Thyroid gland (tissue), 4 donors: ENCODE measurements around the gene SEC11C. TPM values are rescaled to one million over a fixed set of nuclear protein-coding genes. Genes with fewer than 3 reads are reported as not detected.

ENCODE experiments used
- DNase-seq, 2 donors: peaks; one replicate each; pipeline ENCODE4 v3.0.0-alpha.2; 2019
- H3K27ac ChIP-seq, 3 donors: fragments of 200-600 bp; sonication (generic); 1 replicate in 2 of 3; 2 replicates in 1 of 3; pipeline ENCODE4 v1.5.1; 2016 to 2019; ENCODE audit warnings: mild to moderate bottlenecking in 1 of 3, moderate library complexity in 1 of 3
- H3K27me3 ChIP-seq: fragments of 200-600 bp; sonication (generic); one replicate; pipeline ENCODE4 v1.5.1; 2019
- H3K36me3 ChIP-seq, 2 donors: fragments of 200-600 bp; sonication (generic); one replicate each; pipeline ENCODE4 v1.5.1; 2016 to 2019
- H3K4me1 ChIP-seq, 2 donors: fragments of 200-600 bp; sonication (generic); one replicate each; pipeline ENCODE4 v1.5.1; 2017 to 2019
- H3K4me3 ChIP-seq, 3 donors: fragments of 200-600 bp; sonication (generic); replicated peaks in 1 of 3; 1 replicate in 2 of 3; 2 replicates in 1 of 3; pipeline ENCODE4 v1.5.1; 2016; ENCODE audit warnings: mild to moderate bottlenecking in 1 of 3
- H3K9me3 ChIP-seq: fragments of 200-600 bp; sonication (generic); one replicate; pipeline ENCODE4 v1.5.1; 2017
- POLR2A ChIP-seq, 2 donors: fragments of 450-650 bp; IDR thresholded peaks; one replicate each; pipeline ENCODE4 v1.6.1; 2017; ENCODE audit warnings: antibody characterized with exemption in 2 of 2, mild to moderate bottlenecking in 2 of 2, moderate library complexity in 1 of 2
- WGBS, 2 donors: methylation state at CpG; one replicate each; pipeline ENCODE4 v1.1.5; 2017; 5-methylcytosine and 5-hydroxymethylcytosine counted together
- intact Hi-C: fragments of 100-400 bp; cut with DNase I; formaldehyde crosslinking; loops from one replicate; pipeline ENCODE4 v1.15.1; 2023
- total RNA-seq, 4 donors: library from RNA; depleted of rRNA; stranded (reverse); fragments of >200 nt; gene quantifications; one replicate each; pipeline ENCODE4 v1.2.3, GENCODE V29; 2016
- TF ChIP-seq, protein P1 (sequence below), 6 experiments: fragments of 200-600 bp in 3 of 6; fragments of 450-650 bp in 3 of 6; sonication (generic) in 3 of 6; IDR thresholded peaks; one replicate each; pipeline ENCODE4 v1.5.1; 2016 to 2019; ENCODE audit warnings: antibody characterized with exemption in 6 of 6, mild to moderate bottlenecking in 2 of 6, inconsistent platforms in 1 of 6, moderate library complexity in 1 of 6

SEC11C gene
- total RNA-seq, 4 donors from 2014 or later = 62.2 to 198 (median 118) TPM

DNA sequence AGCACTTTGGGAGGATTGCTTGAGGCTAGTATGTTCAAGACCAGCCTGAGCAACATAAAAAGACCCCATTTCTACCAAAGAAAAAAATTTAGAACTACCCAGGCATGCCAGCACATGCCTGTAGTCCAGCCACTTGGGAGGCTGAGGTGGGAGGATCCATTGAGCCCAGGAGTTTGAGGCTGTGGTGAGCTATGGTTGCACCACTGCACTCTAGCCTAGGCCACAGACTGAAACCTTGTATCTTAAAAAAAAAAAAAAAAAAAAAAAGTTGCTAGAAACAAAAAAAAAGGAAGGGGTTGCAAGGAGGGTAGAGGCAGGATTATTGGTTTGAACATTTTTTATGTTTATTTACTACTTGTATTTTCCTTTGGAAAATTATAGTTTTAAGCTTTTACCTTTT lies 4.8 kb downstream of the SEC11C start:
- intact Hi-C loops = no loop called here
- no peak overlapping the region for H3K27ac ChIP-seq

DNA sequence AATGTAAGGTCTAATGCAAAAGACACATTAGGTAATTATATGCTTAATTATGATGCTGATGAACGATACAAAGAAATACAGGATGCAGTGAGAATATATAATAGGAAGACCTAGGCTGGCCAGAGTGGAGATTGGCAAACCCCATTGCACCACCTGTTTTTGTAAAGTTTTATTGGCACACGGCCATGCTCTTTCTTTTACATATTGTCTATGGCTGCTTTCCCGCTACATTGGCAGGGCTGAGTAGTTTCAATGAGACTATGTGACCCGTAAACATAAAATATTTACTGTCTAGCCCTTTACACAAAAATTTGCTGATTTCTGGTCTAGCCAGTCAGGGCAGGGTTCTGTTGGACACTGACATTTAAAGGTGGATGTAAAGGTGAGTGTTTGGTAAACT lies 5.4 kb downstream of the SEC11C start:
- H3K27ac ChIP-seq = no peak overlapping the region
- no peaks in the 10 kb centered on the region for H3K27me3 ChIP-seq
- H3K36me3 ChIP-seq = no peaks in the 10 kb centered on the region
- no peak for TF ChIP-seq POLR2A (IDR thresholded peaks at IDR 0.05)
- TF ChIP-seq, protein P1, sequence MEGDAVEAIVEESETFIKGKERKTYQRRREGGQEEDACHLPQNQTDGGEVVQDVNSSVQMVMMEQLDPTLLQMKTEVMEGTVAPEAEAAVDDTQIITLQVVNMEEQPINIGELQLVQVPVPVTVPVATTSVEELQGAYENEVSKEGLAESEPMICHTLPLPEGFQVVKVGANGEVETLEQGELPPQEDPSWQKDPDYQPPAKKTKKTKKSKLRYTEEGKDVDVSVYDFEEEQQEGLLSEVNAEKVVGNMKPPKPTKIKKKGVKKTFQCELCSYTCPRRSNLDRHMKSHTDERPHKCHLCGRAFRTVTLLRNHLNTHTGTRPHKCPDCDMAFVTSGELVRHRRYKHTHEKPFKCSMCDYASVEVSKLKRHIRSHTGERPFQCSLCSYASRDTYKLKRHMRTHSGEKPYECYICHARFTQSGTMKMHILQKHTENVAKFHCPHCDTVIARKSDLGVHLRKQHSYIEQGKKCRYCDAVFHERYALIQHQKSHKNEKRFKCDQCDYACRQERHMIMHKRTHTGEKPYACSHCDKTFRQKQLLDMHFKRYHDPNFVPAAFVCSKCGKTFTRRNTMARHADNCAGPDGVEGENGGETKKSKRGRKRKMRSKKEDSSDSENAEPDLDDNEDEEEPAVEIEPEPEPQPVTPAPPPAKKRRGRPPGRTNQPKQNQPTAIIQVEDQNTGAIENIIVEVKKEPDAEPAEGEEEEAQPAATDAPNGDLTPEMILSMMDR (IDR thresholded peaks at IDR 0.05) = no peak
- H3K9me3 ChIP-seq = no peaks in the 10 kb centered on the region
- 79 to 82% methylated on average over 4 of the region's 4 CpGs for WGBS, 2 donors
- no peak overlapping the region for H3K4me3 ChIP-seq
- H3K4me1 ChIP-seq = peaks cover 22 to 29% of the 10 kb centered on the region in 2 donors
- intact Hi-C loops = no loop called here
- DNase-seq = no peak

More for the DNA sequence above, 4.8 kb downstream of the SEC11C start:
- Histone ChIP-seq H3K4me3 (no peak overlapping the region), H3K4me1 (peaks cover 22 to 29% of the 10 kb centered on the region in 2 donors), H3K36me3 (no peaks in the 10 kb centered on the region), H3K9me3 (no peaks in the 10 kb centered on the region), H3K27me3 (no peaks in the 10 kb centered on the region)
- no peak for TF ChIP-seq POLR2A (IDR thresholded peaks at IDR 0.05)
- TF ChIP-seq, protein P1 (IDR thresholded peaks at IDR 0.05) = no peak
- no peak for DNase-seq

DNA sequence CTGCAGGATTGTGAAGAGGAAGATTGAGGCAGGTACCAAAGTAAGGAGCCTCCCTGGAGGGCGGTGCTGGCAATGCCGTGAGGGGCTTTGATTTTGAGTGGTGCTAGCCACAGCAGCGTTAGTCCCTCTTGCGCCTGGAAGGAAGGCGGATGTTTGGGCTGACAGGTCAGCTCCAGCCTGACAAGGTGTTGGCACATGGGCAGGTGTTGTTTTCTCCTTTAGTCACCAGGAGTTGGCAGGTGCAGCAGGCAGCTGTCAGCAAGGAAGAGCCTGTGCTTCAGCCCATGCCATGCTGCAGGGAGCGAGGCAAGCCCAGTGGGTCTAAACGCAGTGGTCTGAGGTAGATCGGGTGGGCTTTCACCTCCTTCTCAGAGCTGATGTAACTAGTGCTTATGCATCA lies 8.5 kb downstream of the SEC11C start:
- peaks cover 5 to 11% of the 10 kb centered on the region in 2 donors for H3K36me3 ChIP-seq
- intact Hi-C loops = no loop called here
- no peaks in the 10 kb centered on the region for H3K27me3 ChIP-seq
- DNase-seq = no peak
- no peak overlapping the region for H3K27ac ChIP-seq
- no peaks in the 10 kb centered on the region for H3K9me3 ChIP-seq
- no peak overlapping the region for H3K4me3 ChIP-seq
- peaks cover 8% of the 10 kb centered on the region in 2 donors for H3K4me1 ChIP-seq
- TF ChIP-seq, protein P1 (IDR thresholded peaks at IDR 0.05) = no peak
- TF ChIP-seq POLR2A (IDR thresholded peaks at IDR 0.05) = no peak
- 87 to 93% methylated on average over 8 of the region's 8 CpGs for WGBS, 2 donors

DNA sequence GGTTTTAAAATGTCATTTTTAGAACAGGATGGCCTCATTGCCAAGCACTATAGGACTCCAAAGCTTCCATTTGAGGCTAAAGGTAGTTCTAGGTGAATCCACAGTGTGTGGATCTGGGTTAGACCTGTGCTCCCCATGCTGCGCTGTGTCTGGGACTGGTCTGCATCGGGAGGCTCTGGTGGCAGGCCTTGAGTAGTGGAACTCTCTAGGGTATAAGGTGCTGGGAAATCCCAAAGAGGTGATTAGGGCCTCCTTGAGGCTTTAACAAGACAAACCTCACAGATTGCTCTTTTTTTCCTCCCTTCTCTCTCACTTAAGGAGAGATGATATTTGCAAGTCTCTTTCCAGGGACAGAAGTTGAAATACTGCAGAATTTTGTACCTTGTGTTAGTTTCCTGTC lies 9.3 kb downstream of the SEC11C start:
- H3K4me1 ChIP-seq = peaks cover 8% of the 10 kb centered on the region in 2 donors
- intact Hi-C loops = no loop called here
- no peaks in the 10 kb centered on the region for H3K9me3 ChIP-seq
- no peaks in the 10 kb centered on the region for H3K27me3 ChIP-seq
- 91 to 92% methylated on average over 2 of the region's 2 CpGs for WGBS, 2 donors
- H3K4me3 ChIP-seq = no peak overlapping the region
- peaks cover 5 to 14% of the 10 kb centered on the region in 2 donors for H3K36me3 ChIP-seq
- TF ChIP-seq POLR2A (IDR thresholded peaks at IDR 0.05) = no peak
- TF ChIP-seq, protein P1 (IDR thresholded peaks at IDR 0.05) = no peak
- no peak for DNase-seq
- no peak overlapping the region for H3K27ac ChIP-seq

DNA sequence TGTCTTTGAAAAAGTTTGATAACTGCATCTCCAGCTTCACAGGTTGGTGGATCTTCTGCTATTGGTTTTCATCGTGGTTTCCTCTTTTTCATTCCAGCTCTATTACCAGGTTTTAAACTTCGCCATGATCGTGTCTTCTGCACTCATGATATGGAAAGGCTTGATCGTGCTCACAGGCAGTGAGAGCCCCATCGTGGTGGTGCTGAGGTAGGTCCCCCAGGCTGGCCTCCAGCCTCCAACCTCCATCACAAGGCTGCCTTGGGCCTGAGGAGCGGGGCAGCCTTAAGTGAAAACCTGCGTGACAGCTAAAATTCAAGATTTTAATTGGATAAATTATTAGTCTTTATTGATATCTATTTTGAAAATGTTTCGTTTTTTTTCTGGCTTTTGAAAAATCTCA lies 9.7 kb downstream of the SEC11C start:
- intact Hi-C loops = no loop called here
- H3K4me1 ChIP-seq = peaks cover 7 to 9% of the 10 kb centered on the region in 2 donors
- H3K36me3 ChIP-seq = peaks cover 5 to 14% of the 10 kb centered on the region in 2 donors
- DNase-seq = no peak
- H3K27me3 ChIP-seq = no peaks in the 10 kb centered on the region
- no peak overlapping the region for H3K27ac ChIP-seq
- 96% methylated on average over 8 of the region's 8 CpGs for WGBS, 2 donors
- no peaks in the 10 kb centered on the region for H3K9me3 ChIP-seq
- no peak for TF ChIP-seq POLR2A (IDR thresholded peaks at IDR 0.05)
- TF ChIP-seq, protein P1 (IDR thresholded peaks at IDR 0.05) = no peak
- H3K4me3 ChIP-seq = no peak overlapping the region
